GM21515 (cell line): ENCODE results near the gene ENTREP1.

Experiments
- ATAC-seq: cut with Tn5 transposase; IDR thresholded peaks from one replicate; pipeline ENCODE4 v1.9.1; 2021; ENCODE audit not compliant: unreplicated experiment

ENTREP1 gene

DNA sequence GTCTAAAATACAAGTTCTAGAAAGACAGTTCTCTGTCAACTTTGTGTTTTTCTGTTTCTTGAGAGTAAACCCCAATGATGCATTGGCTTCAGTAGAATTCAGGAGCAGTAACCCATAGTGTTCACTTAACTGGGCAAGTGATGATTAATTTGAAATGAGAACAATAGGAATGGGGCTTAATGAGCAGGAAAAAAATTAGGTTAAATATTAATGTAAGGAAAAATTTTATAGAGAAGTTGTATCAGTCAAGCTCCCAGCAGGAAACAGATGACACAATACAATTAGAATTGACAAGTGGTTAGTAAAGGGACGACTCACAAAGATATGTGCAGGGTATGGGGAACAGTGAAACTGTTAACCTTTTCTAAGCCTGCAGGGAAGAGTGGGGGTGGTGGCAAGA is 38.2 kb downstream of the ENTREP1 start:
- ATAC-seq: no peak

GRCh38 chr9:69364510-69365150 is 39.6 kb downstream of the ENTREP1 start:
- ATAC-seq: no peak

GRCh38 chr9:69370430-69370829 is 45.4 kb downstream of the ENTREP1 start:
- no peak for ATAC-seq

DNA sequence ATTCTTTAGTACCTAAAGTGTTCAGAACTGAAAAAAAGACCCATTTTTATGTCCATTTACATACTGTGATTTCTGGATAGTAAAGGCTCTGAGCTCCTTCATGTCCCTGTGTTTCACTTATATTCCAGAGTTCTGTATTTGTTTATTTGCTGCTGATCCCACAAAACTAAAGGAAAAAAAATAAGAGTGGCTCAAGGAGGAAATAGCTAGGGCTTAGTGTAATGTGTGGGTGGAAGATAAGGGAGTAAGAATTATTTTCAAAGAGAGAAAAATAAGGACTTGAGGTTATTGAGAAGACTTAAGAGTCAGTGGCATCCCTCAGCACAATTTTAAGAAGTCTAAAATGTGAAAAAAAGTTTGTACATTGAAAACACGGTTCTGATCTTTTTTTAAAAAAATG is 46.0 kb downstream of the ENTREP1 start:
- ATAC-seq: no peak

DNA sequence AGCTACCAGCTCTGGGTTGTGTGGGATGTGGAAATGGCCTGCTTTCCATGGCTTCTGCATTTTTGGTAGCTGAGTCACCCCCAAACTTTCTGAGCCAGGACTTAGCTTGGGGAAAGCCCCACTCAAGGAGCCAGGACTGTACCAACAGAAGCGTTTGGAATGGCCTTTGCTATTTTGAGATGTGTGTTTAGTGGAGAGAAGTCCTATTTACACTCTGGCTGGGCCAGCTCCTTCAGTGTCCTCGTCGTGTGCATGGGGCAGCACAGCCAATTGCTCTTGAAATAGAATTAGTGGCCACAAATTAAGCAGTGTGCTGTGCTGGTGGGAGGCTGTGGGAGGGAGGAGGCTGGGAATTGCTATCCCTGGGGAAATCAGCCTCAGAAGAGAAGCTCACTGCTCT is 51.6 kb downstream of the ENTREP1 start:
- no peak for ATAC-seq

DNA sequence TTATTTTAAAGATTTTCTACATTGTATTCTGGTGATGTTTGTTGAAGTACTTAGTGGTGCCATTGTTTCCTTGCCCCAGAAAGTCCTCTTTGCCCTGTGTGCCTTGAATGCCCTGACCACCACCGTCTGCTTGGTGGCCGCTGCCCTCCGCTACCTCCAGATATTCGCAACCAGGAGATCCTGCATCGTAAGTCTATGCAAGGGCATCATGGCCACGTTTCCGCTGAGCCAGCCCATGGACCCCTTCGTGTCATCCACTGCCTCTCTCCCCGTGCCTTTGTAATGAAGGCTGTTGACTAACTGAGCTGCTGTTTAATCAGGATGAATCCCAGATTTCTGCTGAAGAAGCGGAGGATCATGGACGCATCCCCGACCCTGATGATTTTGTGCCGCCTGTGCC is 52.3 kb downstream of the ENTREP1 start:
- ATAC-seq: no peak

- ATAC-seq: no peak
Measured at GRCh38 chr9:69377981-69378380, 53.0 kb downstream of the ENTREP1 start.

GRCh38 chr9:69379270-69379982 is 54.4 kb downstream of the ENTREP1 start:
- no peak for ATAC-seq

DNA sequence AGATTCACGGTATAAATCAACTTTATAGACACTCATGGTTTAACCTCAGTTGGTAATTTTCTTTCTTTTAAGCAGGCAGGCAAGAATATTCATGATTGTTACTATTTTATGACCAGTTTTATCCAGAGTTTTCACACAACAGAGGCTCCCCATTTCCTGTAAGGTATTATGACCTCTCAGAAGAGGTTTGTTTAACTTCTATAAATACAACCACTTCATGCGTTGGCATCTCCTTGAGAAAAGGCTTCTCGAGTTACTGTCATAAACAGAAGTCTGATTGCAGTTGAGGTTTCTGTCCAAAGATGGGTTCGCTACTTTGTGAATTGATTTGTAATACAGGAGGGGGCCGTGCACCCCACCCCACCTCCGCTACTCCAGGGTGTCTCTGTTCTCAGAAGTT is 55.3 kb downstream of the ENTREP1 start:
- no peak for ATAC-seq

DNA sequence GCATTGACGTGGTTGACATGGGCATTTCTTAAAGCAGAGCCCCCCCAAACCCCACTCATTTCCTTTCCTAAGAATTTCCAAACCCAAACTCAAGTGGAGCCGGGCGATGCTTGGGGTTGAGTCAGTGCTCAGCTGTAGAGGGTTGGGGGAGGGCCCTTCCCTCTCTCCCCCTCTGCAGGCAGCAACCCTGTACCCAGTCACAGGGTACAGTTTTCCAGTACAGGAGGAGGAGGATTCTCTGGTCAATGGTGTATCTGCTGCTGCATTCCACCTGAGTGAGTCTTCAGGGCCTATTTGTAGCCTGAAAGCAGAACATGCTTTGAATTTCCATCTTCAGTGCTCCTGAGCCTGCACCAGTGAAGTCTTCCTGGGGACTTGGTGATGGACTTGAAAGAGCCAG is 55.8 kb downstream of the ENTREP1 start:
- ATAC-seq: no peak

GRCh38 chr9:69382135-69382534 is 57.1 kb downstream of the ENTREP1 start:
- no peak for ATAC-seq

DNA sequence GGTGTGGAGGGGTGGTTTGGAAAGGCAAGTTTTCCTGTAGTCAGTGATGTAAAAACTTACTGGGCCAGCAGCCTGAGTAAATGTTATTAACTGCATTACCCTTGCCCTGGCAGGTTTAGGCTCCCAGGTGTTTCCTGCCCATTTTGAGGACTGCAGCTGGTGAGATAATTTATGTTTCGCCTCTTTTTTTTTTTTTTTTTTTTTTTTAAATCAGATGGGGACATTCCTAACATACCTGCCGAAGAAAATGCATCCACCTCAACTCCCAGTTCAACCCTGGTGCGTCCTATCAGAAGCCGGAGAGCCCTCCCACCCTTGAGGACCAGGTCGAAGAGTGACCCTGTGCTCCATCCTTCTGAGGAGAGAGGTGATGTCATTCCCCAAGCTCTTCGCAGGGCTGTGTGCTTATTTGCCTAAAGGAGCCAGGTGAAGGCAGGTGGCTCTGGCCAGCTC is 60.6 kb downstream of the ENTREP1 start:
- no peak for ATAC-seq

DNA sequence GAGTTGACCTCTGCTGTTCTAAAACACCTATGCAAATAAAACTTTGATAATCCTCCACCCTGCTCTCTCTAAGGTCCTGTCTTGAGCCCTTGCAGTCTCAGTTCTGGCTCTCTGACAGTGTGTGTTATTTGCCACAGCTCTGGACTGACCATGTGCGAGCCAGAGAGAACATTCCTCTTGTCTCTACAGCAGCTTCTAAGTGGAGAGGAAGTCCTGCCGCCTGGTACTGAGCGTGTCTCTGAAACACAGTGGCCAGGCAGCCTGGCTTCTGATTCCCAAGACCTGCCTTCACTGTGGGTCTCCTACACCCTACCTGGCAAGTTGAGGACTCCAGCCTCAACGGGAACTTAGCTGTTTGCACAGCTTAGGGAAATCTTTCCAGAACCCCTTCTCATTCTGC is 61.6 kb downstream of the ENTREP1 start:
- no peak for ATAC-seq

GRCh38 chr9:69388596-69388995 is 63.6 kb downstream of the ENTREP1 start:
- no peak for ATAC-seq

GRCh38 chr9:69389437-69389995 is 64.5 kb downstream of the ENTREP1 start:
- no peak for ATAC-seq

GRCh38 chr9:69391487-69391886 is 66.5 kb downstream of the ENTREP1 start:
- ATAC-seq: no peak

GRCh38 chr9:69391946-69392345 is 66.9 kb downstream of the ENTREP1 start:
- no peak for ATAC-seq

DNA sequence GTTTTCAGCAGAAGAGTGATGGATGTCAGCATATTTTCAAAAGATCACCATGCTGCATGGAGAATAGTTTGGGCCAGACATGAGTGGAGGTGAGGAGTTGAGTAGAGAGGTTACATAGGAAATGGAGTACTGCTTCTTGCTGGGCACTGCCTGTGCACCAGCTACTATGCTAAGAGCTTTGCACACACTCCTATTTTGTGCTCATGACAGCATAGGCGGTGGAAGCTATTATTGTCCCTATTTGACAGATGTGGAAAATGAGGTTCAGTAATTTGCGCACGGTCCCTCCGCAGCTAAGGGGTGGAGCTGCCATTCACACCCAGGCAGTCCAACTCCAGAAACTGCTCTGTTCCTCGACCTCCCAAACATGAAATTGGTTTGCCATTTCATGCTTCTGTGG is 67.8 kb downstream of the ENTREP1 start:
- ATAC-seq: no peak

GRCh38 chr9:69393425-69393824 is 68.4 kb downstream of the ENTREP1 start:
- no peak for ATAC-seq

GRCh38 chr9:69395718-69396117 is 70.7 kb downstream of the ENTREP1 start:
- no peak for ATAC-seq

- no peak for ATAC-seq
Measured at GRCh38 chr9:69396759-69397158, 71.7 kb downstream of the ENTREP1 start.

GRCh38 chr9:69397384-69398214 is 72.6 kb downstream of the ENTREP1 start:
- ATAC-seq: no peak
